Testis (tissue), 3 donors: ENCODE measurements around the gene SH3GL1. TPM values are rescaled to one million over a fixed set of nuclear protein-coding genes. Genes with fewer than 3 reads are reported as not detected.
A peak's percentile ranks its signal among the peaks of the same experiment; 100 is the strongest.

Source experiments
- DNase-seq: peaks from one replicate; pipeline ENCODE4 v3.0.0-alpha.2; 2019
- H3K27ac ChIP-seq, 2 donors: fragments of 200-600 bp; sonication (generic); one replicate each; pipeline ENCODE4 v1.5.1; 2019
- H3K27me3 ChIP-seq: fragments of 200-600 bp; sonication (generic); one replicate; pipeline ENCODE4 v1.5.1; 2019
- H3K36me3 ChIP-seq: fragments of 200-600 bp; sonication (generic); one replicate; pipeline ENCODE4 v1.5.1; 2017; ENCODE audit warnings: low read depth; ENCODE audit errors: missing control alignments
- H3K4me1 ChIP-seq: fragments of 200-600 bp; sonication (generic); one replicate; pipeline ENCODE4 v1.5.1; 2019
- H3K4me3 ChIP-seq, 2 donors: fragments of 200-600 bp; sonication (generic); one replicate each; pipeline ENCODE4 v1.5.1; 2017 to 2019
- H3K9me3 ChIP-seq: fragments of 200-600 bp; sonication (generic); one replicate; pipeline ENCODE4 v1.5.1; 2017
- CTCF ChIP-seq, 3 experiments: fragments of 450-650 bp in 2 of 3; fragments of 200-600 bp in 1 of 3; sonication (generic) in 1 of 3; IDR thresholded peaks; one replicate each; pipeline ENCODE4 v1.5.1; 2016 to 2019; ENCODE audit warnings: antibody characterized with exemption in 3 of 3, mild to moderate bottlenecking in 2 of 3, moderate library complexity in 1 of 3
- POLR2A ChIP-seq: fragments of 450-650 bp; IDR thresholded peaks from one replicate; pipeline ENCODE4 v1.6.1; 2017; ENCODE audit warnings: antibody characterized with exemption, mild to moderate bottlenecking, moderate library complexity
- WGBS, 2 donors: methylation state at CpG; one replicate each; pipeline ENCODE4 v1.1.5; 2018; 5-methylcytosine and 5-hydroxymethylcytosine counted together
- intact Hi-C: fragments of 100-400 bp; cut with DNase I; formaldehyde crosslinking; loops from one replicate; pipeline ENCODE4 v1.15.1; 2023; ENCODE audit warnings: low total_unique reads
- polyA plus RNA-seq: library from polyadenylated mRNA; stranded (reverse); fragments of 350-450 nt; fragmentation: Illumina TruSeq; extraction: RNeasy Lipid Tissue Mini Kit (QIAGEN cat#74804); gene quantifications from one replicate; pipeline ENCODE4 v1.2.3, GENCODE V29; 2014; ENCODE audit warnings: low read depth, low replicate concordance; ENCODE audit not compliant: insufficient read depth
- total RNA-seq, 2 donors: library from RNA; depleted of rRNA; stranded (reverse); fragments of >200 nt; gene quantifications; one replicate each; pipeline ENCODE4 v1.2.3, GENCODE V29; 2016

The SH3GL1 gene
- total and polyA plus RNA-seq, 3 donors from 2014 or later, result 41.6 to 53.4 (median 47.3) TPM

- H3K4me1 ChIP-seq, result peaks cover 74% of the 10 kb centered on the region
- no peaks in the 10 kb centered on the region for H3K9me3 ChIP-seq
- H3K27ac ChIP-seq, result peak overlapping the region; percentile 40 to 64
- intact Hi-C loops, result no loop called here
- no peaks in the 10 kb centered on the region for H3K27me3 ChIP-seq
- no peaks in the 10 kb centered on the region for H3K36me3 ChIP-seq
- 46 to 74% methylated on average over 10 to 12 of the region's 12 CpGs for WGBS, 2 donors
- TF ChIP-seq CTCF (IDR thresholded peaks at IDR 0.05) (no peak), POLR2A (no peak)
- peak; percentile 43 for DNase-seq
- H3K4me3 ChIP-seq, result no peak overlapping the region
These were observed 10.3 kb downstream of the SH3GL1 start for GRCh38 chr19:4390017-4390566.

- peak overlapping the region; percentile 40 to 64 for H3K27ac ChIP-seq
- H3K9me3 ChIP-seq, result no peaks in the 10 kb centered on the region
- peaks cover 70% of the 10 kb centered on the region for H3K4me1 ChIP-seq
- intact Hi-C loops, result no loop called here
- TF ChIP-seq POLR2A (no peak), CTCF (IDR thresholded peaks at IDR 0.05) (no peak)
- no peaks in the 10 kb centered on the region for H3K27me3 ChIP-seq
- H3K4me3 ChIP-seq, result no peak overlapping the region
- no peak for DNase-seq
- 60 to 81% methylated on average over 7 to 17 of the region's 17 CpGs for WGBS, 2 donors
- H3K36me3 ChIP-seq, result no peaks in the 10 kb centered on the region
These were observed 10.8 kb downstream of the SH3GL1 start for GRCh38 chr19:4389511-4390016.

- no peak for DNase-seq
- no peak for TF ChIP-seq CTCF (IDR thresholded peaks at IDR 0.05)
- no peak for TF ChIP-seq POLR2A
- peak overlapping the region; percentile 40 to 64 for H3K27ac ChIP-seq
- H3K4me1 ChIP-seq, result peaks cover 64% of the 10 kb centered on the region
- H3K36me3 ChIP-seq, result no peaks in the 10 kb centered on the region
- H3K4me3 ChIP-seq, result no peak overlapping the region
- no peaks in the 10 kb centered on the region for H3K27me3 ChIP-seq
- WGBS, 2 donors, result 68 to 77% methylated on average over 8 to 9 of the region's 9 CpGs
- no peaks in the 10 kb centered on the region for H3K9me3 ChIP-seq
- intact Hi-C loops, result no loop called here
These were observed 11.3 kb downstream of the SH3GL1 start for GRCh38 chr19:4389064-4389375.

GRCh38 chr19:4388337-4389063, 11.8 kb downstream of the SH3GL1 start:
- intact Hi-C loops, result no loop called here
- TF ChIP-seq CTCF (IDR thresholded peaks at IDR 0.05) (no peak), POLR2A (no peak)
- Histone ChIP-seq H3K9me3 (no peaks in the 10 kb centered on the region), H3K27ac (peak overlapping the region; percentile 40 to 64), H3K4me1 (peaks cover 59% of the 10 kb centered on the region), H3K27me3 (no peaks in the 10 kb centered on the region), H3K36me3 (no peaks in the 10 kb centered on the region), H3K4me3 (no peak overlapping the region)
- 66 to 76% methylated on average over 11 to 16 of the region's 16 CpGs for WGBS, 2 donors
- peak; percentile 63 for DNase-seq
